Measurements from ENCODE around the gene ASPDH. TPM values are rescaled to one million over a fixed set of nuclear protein-coding genes. Genes with fewer than 3 reads are reported as not detected.

Gene ASPDH
- polyA plus RNA-seq, 12 donors = 0.18 to 1.9 (median 0.65) TPM; not detected in 2

DNA sequence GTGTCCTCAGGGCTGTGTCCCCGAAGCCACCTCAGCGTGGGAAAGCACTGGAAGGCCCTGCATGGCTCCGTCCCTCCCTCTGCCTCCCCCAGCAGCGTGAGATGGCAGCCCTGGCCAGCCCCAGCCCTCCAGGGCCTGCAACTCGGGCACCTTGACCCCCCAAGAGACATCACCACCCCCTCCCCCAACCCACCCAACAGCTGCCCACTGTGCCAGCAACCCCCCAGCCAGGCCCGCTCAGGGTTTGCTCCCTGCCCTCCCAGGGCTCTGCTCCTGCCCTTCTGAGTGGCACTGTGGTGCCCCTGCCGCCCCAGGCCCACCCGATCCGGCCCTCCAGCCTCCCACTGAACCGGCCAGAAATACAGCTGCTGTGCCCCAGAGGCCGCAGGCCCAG, 1.5 kb upstream of the ASPDH start:
- DNase-seq = no peak

DNA sequence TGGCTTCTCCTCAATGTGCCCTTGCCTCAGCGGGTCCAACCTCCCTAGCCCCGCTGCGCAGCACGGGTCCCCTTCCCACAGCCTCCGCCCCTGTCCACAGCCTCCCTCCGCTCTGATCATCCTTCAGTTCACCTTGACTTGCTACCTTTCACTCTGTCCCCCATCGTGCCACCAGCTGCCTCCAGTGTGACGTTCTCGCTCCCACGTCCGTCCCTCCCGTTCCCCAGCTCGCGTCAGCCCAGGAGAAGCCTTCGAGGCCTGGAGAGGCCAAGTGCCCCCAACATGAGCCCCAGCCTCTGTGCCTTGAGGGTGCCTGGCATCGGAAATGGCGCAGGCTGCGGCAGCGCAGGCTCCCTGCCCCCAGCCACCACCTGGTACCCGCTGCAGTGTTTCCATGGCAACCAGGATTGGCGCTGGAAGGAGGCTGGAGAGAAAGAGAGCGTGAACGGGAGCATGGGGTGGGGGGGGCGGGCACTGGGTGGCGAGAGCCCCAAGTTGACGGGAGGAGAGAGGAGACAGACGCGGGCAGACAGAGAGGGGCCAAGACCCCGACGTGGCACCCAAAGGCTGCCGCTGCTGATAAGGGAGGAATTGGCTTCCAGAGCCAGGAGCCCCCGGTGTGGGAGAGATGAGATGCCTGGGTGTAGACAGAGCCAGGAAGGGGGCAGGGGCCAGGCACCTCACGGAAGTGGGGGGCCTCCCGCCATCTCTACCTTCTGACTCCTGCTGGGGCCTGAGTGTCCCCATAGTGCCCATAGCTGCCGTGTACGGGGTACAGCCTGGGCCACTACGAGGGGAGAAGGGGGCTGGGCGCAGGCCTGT, 844 bp upstream of the ASPDH start:
- DNase-seq = no peak

DNA sequence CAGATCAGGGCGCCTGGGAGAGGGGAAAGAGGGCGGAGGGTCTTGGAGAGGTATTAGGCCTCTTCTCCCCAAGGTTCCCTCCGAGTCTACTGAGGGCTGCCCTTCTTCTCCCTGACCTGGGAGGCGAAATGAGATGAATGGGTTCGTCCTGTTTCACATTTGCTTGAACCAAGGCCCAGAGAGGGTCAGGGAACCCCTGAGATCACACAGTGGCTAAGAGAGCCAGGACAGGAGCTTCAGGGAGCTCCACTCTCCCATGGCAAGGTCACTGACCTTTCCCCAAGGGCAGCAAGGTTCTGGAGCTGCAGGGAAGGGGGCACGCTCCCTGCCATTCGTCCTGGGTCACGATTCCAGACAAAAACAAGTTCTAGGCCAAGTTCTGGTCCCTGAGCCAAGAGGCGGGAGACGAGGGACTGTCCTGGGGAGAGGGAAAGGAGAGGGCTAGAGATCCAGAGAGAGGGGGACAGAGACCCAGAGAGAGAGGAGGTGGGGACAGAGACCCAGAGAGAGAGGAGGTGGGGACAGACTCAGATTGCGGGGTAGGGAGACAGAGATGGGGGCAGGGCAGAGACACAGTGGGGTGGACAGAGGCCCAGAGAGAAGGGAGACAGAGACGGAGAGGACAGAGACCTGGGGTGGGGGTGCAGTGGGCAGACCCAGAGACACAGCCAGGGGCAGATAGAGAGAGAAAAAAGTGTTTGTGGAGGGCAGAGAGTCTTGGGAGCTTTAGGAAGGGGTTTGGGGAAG, 541 bp downstream of the ASPDH start:
- DNase-seq = no peak

DNA sequence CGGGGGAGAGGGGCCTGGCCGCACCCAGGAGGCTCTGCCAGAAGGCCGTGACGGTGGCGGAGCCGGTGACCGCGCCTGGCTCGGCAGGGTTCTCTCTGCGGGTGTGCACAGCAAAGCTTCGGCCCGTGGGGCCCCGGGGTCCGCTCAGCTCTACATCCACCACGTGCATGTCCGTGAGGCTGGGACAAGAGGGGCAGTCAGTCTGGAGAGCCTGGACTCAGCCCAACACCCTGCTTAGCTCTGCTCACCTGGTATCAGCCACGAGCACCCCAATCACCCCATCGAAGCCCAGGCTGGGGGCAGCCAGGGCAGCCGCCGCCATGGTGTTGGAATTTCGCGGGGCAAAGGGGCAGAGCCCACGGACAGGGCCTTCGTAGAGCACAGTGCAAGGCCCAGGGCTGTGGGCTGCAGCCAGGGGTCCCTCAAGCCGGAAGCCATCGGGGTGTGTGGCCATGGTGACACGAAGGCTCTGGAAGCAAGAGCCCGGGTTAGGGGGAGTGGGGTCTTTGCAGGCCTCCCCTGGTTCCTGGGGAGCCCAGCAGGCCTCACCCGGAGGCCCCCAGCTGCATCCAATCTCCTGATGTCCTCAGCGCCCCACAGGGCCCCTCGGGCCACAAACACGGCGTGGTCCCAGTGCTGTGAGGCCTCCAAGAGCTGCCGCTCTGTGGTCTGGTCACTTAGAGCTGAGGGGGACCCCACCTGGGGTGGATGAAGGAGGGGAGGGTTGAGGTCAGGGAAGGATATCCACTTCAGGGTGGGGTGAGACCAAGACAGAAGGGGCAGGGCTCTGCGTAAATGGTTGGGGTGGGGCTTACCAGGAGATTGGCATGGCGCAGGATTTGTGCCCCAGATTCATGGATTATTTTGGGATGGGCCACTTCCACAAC, 1.4 kb downstream of the ASPDH start:
- DNase-seq = no peak

DNA sequence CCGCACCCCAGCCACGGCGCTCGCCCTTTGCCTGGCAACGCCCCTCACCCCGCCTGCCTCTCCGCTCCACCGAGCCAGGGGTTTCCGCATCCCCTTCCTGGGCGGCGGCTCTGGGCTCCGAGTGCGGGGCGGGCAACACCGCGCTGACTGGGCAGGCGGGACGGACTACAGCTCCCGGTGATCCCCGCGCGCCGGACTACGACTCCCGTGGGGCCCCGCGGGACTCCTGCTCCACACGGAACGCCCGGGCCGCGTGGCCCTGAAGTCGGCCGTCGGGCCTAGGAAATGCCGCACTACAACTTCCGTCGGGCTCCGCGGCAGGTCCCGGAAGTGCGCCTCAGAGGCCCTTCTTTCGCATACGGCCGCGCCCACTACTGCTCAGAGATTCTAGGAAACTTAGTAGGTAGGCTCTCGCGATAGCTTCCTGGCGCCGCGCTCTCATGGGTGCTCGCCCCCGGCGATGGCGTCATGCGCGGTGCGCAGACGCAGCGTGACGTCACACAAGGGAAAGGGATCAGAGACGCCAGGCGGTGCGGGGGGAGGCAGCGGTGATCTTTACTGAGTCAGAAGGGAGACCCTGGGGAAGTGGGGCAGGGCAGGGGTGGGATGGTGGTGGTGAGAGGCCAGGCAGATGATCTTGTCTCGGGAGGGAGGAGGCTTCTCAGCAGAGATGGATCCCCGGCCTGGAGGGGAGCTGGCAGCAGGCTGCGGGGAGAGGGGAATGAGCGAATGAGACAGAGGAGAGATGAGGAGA, 2.5 kb downstream of the ASPDH start, which contains the start of gene JOSD2:
JOSD2 (minus strand) TSS at position 123 of the 754 bp plus-strand sequence. CDS start 760 bp downstream, outside the sequence.
- peak; percentile 99 for DNase-seq

DNA sequence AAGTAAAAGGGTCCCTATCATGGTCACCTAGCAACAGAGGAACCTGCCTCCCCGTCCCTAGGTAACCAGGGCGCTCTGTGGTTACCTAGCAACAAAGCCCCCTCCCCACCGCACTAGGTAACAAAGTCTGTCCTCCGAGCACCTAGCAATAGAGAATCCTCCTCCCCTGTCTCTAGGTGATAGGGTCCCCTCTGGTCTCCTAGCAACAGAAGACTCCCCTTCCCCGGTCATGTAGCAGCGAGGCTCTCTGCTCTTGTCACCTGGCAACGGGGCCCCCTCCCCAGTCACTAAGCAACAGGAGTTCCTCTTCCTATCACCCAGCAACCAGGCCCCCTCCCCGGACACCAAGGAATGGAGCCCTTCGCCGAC, 3.0 kb downstream of the ASPDH start:
- no peak for DNase-seq

DNA sequence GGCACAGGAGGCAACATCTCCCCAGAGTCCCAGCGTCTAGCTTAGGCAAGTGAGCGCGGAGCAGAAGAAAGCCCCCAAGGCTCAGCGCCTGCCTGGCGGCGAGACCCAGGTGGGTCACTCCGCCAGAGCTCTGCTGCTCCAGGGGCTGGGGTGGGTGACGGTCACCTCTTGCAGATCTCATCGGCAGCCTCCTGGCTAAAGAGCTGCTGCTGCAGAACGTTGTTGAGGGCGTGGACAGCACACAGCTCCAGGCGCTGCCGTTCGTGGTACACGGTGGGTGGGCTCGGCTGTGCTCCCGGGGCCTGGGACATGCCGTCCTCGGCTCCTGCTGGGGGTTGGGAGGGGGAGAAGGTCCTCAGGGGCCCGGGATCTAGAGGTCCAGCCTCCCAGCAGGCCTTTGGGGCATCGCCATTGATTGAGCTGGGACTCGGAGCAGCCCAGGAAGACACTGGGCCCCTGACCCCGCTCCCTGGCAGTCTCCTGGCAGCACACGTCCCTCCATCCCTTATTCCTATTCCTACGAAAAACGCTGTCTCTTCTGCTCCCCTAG, 3.5 kb downstream of the ASPDH start:
- no peak for DNase-seq

DNA sequence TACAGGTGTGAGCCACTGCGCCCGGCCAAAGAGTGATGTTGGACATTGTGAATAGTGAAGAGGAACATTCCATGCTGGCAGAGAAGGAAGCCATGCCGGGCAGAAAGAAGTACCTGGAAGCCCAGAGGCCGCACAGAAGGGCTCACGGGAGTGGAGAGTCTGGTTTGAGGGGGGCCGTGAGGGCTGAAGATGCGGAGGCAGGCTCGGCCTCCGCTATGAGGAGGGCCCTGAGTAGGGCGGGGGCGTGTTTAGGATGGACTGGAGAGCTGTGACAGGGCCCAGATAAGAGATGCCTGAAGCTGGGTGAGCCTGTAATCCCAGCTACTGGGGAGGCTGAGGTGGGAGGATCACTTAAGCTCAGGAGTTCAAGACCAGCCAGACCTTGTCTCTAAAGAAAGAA, 4.3 kb downstream of the ASPDH start:
- no peak for DNase-seq

DNA sequence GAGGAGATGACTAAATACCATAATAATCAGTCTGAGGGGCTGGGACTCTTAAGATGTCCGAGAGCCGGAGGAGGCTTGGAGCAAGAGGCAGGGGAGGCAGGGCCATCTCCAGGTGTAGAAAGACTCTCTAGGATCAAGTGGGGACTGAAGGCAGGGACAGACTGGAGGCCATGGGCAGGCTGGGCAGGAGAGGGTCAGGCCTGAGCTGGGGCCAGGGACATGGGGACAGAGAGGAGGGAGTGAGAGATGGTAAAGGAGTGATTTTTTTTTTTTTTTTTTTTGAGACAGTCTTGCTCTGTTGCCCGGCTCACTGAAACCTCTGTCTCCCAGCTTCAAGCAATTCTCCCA, 4.9 kb downstream of the ASPDH start:
- DNase-seq = no peak

DNA sequence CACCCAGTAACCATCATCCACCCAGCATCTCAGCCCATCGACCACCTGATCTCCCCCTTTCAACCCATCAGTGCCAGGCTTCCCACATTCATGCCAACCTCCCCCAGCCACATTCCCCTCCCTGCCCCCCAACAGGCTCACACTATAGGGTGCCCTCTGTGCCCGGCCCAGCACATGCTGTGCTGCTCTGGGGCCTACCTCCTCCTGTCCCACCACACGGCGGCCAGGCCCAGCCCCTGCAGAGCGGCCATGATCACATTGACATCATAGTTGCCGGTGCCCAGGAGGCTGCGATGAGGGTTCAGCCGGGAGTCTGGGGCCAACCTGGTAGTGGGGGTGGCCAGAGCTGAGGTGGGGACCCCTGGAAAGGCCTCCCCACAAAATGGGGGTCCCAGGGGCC, 6.3 kb downstream of the ASPDH start:
- no peak for DNase-seq

DNA sequence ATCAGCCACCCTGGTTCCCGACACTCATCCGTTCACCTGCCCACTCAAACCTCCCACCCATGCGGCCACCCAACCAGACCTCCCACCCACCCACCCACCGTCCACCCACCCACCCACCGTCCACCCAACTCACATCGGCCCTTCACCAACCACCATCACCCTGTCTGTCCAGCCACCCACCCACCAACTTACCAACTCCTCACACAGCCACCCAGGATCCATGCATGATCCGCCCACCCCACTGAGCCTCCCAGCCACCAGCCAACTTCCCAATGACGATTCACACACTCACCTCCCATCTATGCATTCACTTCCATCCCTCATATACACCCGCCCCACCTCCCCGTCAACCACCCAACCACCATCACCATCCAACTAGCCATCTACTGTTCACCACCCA, 7.0 kb downstream of the ASPDH start:
- DNase-seq = no peak

DNA sequence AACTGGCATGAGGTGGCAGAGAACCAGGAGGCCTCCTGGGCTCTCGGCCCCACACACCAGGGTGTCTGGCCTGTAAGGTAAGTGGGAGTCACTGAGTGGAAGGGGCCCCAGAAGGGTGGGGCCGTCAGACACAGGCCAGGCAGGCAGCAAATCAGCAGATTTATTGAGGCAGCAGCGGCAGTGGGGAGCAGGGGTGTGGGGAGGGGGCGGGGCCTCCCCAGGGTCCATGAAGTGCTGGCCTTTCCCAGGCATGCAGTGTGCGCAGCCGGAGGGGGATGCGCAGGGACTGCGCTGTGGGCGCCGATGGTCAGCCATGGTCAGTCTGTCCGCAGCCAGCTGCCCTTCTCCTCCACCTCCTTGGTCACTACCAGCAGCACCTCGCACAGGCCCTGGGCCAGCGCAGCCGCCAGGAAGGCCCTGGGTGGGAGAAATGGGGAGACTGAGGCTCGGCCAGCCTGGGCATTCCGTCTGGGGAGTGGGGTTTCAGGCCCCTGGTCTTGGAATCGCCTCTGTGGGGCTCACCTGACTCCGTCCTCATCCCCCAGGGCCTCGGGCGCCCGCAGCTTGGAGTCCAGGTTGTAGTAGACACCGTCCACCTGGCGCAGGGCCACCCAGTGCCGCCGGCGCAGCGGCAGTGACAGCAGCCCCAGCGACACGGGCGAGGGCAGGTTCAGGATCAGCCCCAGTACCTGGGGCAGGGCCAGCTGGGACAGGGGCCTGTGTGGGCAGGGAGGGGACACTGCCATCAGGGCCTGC, 7.7 kb downstream of the ASPDH start:
- no peak for DNase-seq

DNA sequence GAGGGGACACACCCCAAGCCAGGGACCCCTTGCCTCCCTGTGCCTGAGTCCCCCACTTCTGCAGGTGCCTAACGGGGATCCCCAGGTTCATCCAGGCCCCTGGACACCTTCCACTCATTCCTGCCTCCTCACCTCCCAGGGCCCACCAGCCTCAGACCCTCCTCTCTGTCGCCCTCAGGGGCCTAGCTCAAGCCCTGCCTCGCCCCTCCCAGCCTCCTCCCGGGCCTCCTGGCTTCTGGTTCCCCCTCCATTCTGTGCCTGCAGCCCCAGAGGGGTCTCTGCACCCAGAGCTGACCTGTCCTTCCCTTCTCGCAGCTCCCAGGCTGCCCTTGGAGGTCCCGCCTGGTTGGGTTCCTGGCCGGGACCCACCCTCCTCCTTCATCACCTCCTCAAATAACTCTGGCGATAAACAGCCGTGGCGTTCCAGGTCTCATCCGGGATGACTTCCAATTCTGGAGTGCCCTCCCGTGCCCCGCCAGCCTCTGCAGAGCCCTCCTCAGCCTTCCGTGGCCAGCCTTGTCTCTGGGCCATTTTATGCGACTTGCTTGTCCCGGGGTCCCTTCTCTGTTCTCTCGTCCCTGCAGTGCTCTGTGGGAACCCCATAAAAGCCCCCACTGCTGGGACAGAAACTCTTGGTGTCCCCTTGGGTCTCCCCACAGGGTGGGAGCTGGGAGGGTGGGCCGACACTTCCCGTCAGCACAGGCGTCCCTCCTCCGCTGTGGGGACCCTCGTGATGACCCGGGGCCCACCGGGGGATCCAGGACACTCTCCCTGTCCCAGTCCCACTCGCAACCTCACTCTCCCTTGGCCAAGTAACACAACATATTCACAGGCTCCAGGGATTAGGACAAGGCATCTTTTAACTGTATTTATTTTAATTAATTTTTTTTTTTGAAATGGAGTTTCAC, 11.9 kb downstream of the ASPDH start:
- no peak for DNase-seq

DNA sequence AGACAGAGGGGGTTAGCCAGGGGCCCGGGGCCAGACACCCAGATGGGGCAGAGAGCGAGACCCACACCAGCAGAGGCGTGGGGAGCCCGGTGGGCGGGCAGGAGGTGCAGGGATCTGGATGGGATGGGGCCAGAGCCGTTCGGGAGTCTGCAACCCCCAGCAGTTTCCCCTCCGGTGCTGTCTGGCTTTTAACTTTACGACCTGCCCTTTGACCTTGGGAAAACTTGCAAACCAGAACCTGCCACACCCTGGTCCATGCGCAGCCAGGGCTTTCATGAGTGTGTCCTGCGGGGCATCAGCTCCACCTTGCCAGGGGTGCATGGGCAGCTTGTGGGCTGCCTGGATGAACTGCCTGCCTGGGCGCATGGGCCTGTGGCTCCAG, 12.5 kb downstream of the ASPDH start:
- DNase-seq = no peak

DNA sequence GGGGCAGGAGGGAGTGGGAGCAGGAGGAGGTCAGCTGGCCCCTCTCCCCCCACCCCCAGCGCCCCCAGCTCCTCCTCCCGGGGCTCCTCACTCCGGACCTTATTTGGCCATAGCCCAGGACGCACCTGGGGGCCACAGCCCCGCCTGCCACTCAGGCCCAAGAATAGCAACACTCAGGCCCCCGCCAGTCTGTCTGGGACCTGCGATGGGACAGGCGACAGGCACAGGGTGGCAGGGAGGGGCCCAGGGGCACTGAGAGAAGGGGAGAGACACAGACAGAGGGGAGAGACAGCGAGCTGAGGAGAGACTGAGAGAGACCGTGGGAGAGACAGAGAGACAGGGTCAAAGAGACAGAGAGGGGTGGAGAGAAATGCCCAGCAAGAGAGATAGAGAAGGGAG, 13.0 kb downstream of the ASPDH start:
- no peak for DNase-seq

DNA sequence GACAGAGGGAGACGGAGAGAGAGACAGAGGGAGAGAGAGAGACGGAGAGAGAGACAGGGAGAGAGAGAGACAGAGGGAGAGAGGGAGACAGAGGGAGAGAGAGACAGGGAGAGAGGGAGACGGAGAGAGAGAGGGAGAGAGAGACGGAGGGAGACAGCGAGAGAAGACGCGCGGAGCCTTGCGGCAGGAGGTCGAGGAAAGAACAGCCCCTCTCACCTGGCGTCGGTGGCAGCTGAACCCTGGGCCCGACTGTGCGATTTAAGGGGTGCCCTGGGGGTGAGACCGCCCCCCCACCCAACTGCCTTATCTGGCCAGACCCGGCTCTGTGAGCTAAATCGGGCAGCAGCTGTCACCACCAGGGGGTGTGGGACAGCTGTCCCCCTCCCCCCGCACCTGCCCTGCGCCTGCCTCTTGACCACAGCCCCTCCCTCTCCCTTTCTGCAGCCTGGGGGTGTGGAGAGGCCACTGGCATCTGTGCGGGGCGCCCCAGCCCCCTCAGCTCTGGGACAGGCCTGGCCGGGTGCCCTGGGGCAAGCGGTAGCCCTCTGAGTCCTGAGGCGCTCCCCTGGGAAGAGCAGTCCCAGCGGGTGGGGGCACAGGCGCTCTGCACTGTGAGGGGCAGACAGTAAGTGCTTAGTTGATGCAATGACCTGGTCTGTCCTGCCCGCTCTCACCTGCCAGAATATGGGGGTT, 13.5 kb downstream of the ASPDH start:
- DNase-seq = no peak

DNA sequence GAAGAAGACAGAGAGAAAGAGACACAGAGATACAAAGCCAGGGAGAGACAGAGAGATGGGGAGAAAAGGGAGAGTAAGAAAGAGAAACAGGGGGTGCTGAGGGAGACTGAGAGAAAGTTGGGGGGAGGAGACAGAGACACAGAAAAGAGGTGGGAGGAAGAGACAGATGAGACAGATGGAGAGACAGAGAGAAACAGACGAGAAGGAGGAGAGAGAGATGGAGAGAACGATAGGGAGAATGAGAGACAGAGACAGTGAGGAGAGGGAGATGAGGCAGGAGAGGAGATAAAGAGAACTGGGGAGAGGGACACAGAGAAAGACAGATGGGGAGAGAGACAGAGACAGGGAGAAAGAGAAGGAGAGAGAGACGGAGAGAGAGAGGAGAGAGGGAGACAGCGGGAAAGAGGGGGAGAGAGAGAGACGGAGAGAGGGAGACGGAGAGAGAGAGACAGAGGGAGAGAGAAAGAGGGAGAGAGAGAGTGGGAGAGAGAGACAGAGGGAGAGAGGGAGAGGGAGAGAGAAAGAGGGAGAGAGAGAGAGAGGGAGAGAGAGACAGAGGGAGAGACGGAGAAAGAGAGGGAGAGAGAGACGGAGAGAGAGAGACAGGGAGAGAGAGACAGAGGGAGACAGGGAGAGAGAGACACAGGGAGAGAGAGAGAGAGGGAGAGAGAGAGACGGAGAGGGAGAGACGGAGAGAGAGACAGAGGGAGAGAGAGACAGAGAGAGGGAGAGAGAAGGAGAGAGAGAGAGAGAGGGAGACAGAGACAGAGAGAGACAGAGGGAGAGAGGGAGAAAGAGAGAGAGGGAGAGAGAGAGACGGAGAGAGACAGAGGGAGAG, 15.3 kb downstream of the ASPDH start:
- DNase-seq = no peak

DNA sequence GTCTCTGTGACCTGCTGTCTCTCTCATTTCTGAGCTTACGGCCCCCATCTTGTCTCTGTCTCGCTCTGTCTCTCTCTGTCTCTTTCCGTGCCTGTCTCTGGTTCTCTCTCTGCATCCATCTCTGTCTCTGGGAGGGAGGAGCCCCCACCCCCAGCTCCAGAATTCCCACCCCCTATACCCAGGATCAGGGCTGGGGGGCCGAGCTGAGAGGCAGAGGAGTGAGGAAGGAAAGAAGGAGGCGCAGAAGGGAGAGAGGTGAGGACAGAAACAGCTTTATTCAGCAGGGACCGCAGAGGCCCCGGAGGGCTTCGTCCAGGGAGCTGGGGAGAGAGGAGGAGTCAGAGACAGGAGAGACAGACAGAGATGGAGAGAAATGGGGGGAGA, 16.7 kb downstream of the ASPDH start:
- DNase-seq = no peak

All from muscle of arm (tissue), 12 donors.